HG03060 (cell line): Measurements from ENCODE around the gene WDR7.

Source experiments
- ATAC-seq: cut with Tn5 transposase; IDR thresholded peaks from one replicate; pipeline ENCODE4 v1.9.1; 2021; ENCODE audit warnings: low read depth, moderate number of reproducible peaks; ENCODE audit not compliant: unreplicated experiment

Gene WDR7

DNA sequence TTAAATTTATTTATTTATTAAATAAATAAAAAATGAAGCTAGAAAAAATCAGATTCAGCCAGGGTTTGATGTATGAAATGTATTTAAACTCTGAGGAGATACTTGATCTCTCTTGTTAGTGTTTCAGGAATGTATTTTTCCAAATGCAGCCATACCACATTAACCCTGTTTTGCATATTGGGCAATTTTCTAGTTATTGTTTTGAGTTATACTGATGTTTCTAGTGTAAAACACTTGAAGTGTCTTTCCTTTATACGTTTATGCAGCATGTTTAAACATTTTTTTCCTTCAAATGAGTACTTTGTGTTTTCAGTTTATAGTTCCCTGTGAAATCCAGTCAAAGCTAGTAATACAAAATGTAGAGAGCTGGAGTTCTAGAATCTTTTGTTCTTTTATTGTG lies 69.9 kb downstream of the WDR7 start:
- ATAC-seq, result no peak

DNA sequence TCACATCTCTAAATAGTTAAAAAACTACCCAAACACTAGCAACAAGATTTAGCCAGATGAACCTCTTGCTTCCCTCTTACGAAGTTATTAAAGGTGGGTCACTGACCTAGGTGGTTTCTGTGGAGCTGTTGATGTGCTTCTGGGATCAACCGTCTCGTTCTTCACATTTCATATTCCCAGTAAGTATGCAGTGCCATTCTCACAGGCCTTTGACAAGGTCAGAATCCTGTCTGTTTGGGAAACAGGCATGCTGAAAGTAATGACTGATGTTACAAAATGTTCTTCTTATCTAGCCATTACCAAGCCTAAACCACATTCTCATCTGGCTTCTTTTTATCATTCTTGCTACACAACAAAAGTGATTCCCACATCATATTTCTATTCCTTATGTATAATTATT lies 70.3 kb downstream of the WDR7 start:
- ATAC-seq, result no peak

DNA sequence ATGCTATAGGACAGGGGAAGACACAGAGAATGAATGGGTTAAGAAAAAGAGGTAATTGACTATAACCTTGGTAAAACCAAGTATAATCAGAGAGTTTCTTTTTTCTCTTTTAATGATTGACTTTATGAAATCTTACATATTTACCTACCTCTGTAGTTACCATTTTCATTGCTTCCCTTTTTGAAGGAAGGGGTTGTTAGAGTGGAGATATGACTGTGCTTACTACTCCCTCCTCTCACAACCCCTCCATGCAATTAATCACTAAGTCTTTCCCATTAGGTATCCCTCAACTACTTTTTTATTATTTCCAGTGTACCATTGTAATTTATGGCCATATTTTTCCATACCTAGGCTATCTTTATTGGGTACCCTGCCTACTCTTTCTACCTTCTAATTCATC lies 71.4 kb downstream of the WDR7 start:
- ATAC-seq, result no peak

GRCh38 chr18:56723068-56723467 lies 71.9 kb downstream of the WDR7 start:
- no peak for ATAC-seq

GRCh38 chr18:56723706-56724105 lies 72.5 kb downstream of the WDR7 start:
- ATAC-seq, result no peak

- no peak for ATAC-seq
Observed at GRCh38 chr18:56726906-56727305, 75.7 kb downstream of the WDR7 start.

- no peak for ATAC-seq
Observed at GRCh38 chr18:56727399-56727798, 76.2 kb downstream of the WDR7 start.

DNA sequence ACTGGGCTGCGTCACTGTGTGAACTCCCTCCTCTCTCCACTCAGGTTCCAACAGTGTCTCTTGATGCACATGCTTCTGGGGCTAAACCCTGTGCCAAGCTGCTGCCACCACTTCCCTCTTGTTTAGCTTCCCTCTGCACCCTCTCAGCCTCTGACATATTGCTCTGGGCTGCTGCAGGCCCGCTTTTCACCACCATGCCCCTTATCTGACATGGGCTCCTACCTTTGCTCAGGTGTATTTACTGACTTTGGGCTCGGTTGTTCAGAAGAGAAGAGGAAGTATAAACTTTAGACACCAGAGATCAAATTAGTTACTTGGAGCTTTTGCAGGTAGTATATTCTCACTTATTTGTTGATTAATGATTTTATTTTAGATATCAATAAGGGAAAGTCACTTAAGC lies 77.6 kb downstream of the WDR7 start:
- ATAC-seq, result no peak

DNA sequence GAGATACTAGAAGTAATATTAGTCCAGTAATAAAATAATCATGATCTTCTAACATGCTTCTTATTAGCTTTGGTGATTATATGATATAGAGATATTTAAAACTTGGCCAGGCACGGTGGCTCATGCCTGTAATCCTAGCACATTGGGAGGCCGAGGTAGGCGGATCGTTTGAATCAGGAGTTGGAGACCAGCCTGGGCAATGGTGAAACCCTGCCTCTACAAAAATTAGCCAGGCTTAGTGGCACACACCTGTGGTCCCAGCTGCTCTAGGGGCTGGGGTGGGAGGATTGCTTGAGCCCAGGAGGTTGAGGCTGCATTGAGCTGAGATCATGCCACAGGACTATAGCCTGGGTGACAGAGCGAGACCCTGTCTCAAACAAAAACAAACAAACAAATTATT lies 87.0 kb downstream of the WDR7 start:
- ATAC-seq, result no peak

DNA sequence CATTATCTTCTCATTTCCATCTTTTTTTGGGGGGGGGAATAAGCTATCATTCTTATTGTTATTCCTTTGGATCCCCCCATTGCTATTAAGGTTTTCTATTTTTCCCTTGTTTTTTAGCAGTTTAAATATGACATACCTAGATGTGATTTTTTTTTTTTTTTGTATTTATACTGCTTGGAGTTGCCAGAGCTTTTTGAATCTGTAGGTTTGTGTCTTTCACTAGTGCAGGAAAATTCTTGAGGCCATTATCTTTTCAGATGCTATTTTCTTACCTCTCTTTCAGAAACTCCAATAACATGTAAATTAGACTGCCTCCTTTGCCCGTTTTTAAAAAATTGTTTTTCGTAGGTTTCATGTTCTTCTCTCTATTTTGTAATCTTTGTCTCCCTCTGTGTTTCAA lies 88.6 kb downstream of the WDR7 start:
- no peak for ATAC-seq

GRCh38 chr18:56740645-56741044 lies 89.5 kb downstream of the WDR7 start:
- ATAC-seq, result no peak

- ATAC-seq, result no peak
Observed at GRCh38 chr18:56741685-56742084, 90.5 kb downstream of the WDR7 start.

DNA sequence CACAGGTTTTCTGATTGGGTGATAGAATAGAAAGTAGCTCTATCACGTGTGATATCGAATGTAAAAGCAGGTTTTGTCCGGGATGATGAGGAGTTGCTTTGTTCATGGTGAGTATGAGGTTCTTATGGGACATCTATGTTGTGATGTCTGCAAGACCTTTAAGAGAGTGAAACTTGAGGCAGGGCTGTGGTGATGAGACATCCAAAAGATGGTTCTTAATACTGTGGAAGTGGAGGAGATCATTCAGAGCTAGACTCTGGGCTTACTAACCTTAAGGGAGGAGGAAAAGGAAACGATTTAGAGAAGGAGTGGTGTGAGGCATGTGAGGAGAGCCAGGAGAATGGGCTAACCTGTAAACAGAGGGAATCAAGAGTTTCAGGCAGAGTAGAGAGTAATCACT lies 92.0 kb downstream of the WDR7 start:
- no peak for ATAC-seq

DNA sequence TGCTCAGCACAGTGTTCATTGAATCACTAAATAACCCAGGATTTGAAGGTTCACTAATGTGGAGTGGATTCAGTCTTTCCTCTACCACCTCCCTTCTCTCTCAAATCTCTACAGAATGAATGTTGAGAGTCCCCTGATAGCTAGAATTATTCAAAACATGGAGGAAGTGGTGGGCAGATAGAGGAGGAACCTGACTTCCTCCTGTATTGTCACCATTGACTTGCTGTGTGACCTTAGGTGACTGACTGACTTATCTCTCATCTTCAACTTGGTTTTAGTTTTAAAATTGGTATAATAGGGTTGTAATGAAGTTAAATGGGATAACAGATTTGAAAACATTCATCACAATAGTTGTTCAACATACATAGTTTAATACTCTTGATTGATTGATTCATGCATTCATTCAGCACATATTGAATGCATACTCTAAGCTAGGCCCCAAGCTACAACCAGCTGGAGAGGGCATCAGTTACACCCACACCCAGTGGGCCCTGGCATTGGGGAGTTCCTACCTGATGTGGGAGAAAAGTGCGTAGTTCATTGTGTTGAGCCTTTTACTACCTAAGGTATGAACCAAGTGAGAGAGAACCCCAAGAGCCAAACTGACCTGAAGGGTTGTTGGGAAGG lies 96.0 kb downstream of the WDR7 start:
- ATAC-seq, result no peak

DNA sequence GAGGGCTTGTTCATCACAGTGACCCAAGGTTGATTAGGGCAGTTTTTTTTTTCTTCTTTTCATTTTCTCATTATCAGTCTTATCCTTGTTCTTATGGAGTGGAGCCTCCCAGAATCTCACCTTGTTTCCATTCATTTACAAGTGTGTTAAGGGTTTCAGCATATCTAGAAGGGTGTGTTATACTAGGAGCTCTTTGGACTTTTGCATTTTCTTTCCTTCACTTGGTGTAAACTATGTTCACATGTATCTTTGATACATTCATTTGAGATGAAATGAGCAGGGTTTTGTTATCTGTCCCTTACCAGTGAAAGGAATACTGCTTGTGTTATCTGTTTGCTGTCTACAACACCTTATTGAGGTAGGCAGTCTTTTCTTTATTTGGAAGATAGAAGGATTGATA lies 96.7 kb downstream of the WDR7 start:
- no peak for ATAC-seq

DNA sequence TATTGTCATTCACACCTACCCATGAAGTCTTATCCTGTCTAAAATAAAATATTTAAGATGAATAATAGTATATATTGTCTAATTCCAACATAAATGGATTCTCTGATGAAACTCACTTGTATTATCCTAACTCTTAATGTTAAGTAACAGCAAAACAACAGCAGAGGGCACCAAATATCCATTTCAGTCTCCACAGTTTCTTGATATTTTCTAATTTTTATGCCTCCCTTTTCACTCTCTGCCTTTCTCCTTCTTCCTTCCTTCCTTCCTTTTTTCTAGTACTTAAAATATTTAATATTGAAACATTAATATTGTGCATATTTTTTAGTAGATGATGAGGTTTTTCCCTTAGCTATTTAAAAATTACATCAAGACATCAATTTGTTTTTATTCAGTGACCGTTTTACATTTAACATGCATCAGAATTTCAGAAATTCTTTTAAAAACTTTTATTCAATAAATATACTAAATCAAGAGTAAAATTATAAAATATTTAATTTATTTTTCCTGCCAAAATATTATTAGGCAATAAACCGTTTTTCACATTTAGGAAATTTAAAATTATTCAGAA lies 97.6 kb downstream of the WDR7 start:
- no peak for ATAC-seq

DNA sequence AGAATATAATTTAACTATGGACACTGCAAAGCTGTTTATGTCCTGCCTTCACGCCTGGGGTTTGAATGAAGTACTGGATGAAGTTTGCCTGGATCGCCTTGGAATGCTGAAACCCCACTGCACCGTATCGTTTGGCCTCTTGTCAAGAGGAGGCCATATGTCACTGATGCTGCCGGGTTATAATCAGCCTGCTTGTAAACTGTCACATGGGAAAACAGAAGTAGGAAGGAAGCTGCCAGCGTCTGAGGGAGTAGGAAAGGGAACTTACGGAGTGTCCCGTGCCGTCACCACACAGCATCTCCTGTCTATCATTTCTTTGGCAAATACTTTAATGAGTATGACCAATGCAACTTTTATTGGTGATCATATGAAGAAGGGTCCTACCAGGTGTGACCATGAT lies 105.8 kb downstream of the WDR7 start:
- ATAC-seq, result no peak

GRCh38 chr18:56770097-56770496 lies 118.9 kb downstream of the WDR7 start:
- ATAC-seq, result no peak

GRCh38 chr18:56770873-56771272 lies 119.7 kb downstream of the WDR7 start:
- ATAC-seq, result no peak

- no peak for ATAC-seq
Observed at GRCh38 chr18:56775701-56776100, 124.5 kb downstream of the WDR7 start.

- ATAC-seq, result no peak
Observed at GRCh38 chr18:56787390-56787789, 136.2 kb downstream of the WDR7 start.

GRCh38 chr18:56789004-56789888 lies 138.1 kb downstream of the WDR7 start:
- no peak for ATAC-seq
